Tibial artery (tissue), 4 donors: ENCODE data around the gene KRTAP4-5.
"Not testable (repeated sequence)": the region's sequence is repeated elsewhere in the genome, so short reads cannot be mapped to it uniquely, and the experiment has no call there.

Experiments
- DNase-seq, 2 donors: peaks; one replicate each; pipeline ENCODE4 v3.0.0-alpha.2; 2019
- H3K27ac ChIP-seq, 2 donors: fragments of 200-600 bp; sonication (generic) in 1 of 2; 1 replicate in 1 of 2; 2 replicates in 1 of 2; pipeline ENCODE4 v1.5.1; 2018 to 2019; ENCODE audit warnings: mild to moderate bottlenecking in 1 of 2
- H3K27me3 ChIP-seq, 2 donors: fragments of 200-600 bp; sonication (generic) in 1 of 2; one replicate each; pipeline versions ENCODE4 v1.5.1 to v1.6.0; 2016 to 2019
- H3K36me3 ChIP-seq, 3 donors: fragments of 200-600 bp; sonication (generic) in 2 of 3; one replicate each; pipeline ENCODE4 v1.5.1; 2016 to 2019; ENCODE audit warnings: mild to moderate bottlenecking in 2 of 3
- H3K4me1 ChIP-seq, 4 donors: fragments of 200-600 bp; sonication (generic) in 2 of 4; 1 replicate in 3 of 4; 2 replicates in 1 of 4; pipeline ENCODE4 v1.5.1; 2016 to 2019
- H3K4me3 ChIP-seq, 2 donors: fragments of 200-600 bp; sonication (generic) in 1 of 2; 1 replicate in 1 of 2; 2 replicates in 1 of 2; pipeline ENCODE4 v1.5.1; 2018 to 2019; ENCODE audit warnings: mild to moderate bottlenecking in 2 of 2
- H3K9me3 ChIP-seq, 3 donors: fragments of 200-600 bp; sonication (generic) in 1 of 3; one replicate each; pipeline ENCODE4 v1.5.1; 2016 to 2019
- CTCF ChIP-seq, 2 experiments: fragments of 200-600 bp in 1 of 2; fragments of 450-650 bp in 1 of 2; IDR thresholded peaks; one replicate each; pipeline ENCODE4 v1.5.1; 2017 to 2019; ENCODE audit warnings: antibody characterized with exemption in 2 of 2, mild to moderate bottlenecking in 1 of 2, moderate library complexity in 1 of 2
- intact Hi-C: fragments of 100-400 bp; cut with DNase I; formaldehyde crosslinking; loops from one replicate; pipeline ENCODE4 v1.15.0; 2023; ENCODE audit warnings: low total_unique reads

The KRTAP4-5 gene

GRCh38 chr17:41103896-41104295 is 45.7 kb downstream of the KRTAP4-5 start:
- no peak for TF ChIP-seq CTCF (IDR thresholded peaks at IDR 0.05)
- no peaks in the 10 kb centered on the region for H3K27me3 ChIP-seq
- DNase-seq: no peak
- no peak overlapping the region for H3K4me3 ChIP-seq
- H3K36me3 ChIP-seq: no peaks in the 10 kb centered on the region
- no peak overlapping the region for H3K27ac ChIP-seq
- no peaks in the 10 kb centered on the region for H3K9me3 ChIP-seq
- intact Hi-C loops: no loop called here
- no peaks in the 10 kb centered on the region for H3K4me1 ChIP-seq

GRCh38 chr17:41101586-41102259 is 47.9 kb downstream of the KRTAP4-5 start, which contains the start of gene KRTAP4-16:
Gene KRTAP4-16 (minus strand): TSS chr17:41102209. CDS start chr17:41102209, 0 bp downstream.
- intact Hi-C loops: no loop called here
- no peak for DNase-seq
- H3K27me3 ChIP-seq: no peaks in the 10 kb centered on the region
- no peaks in the 10 kb centered on the region for H3K36me3 ChIP-seq
- no peak within 1 kb of the TSS for H3K27ac ChIP-seq
- no peaks in the 10 kb centered on the region for H3K4me1 ChIP-seq
- H3K9me3 ChIP-seq: no peaks in the 10 kb centered on the region
- H3K4me3 ChIP-seq: no peak within 1 kb of the TSS
- no peak for TF ChIP-seq CTCF (IDR thresholded peaks at IDR 0.05)

GRCh38 chr17:41099682-41100480 is 49.7 kb downstream of the KRTAP4-5 start:
- H3K27me3 ChIP-seq, H3K9me3 ChIP-seq, H3K4me1 ChIP-seq, H3K27ac ChIP-seq, H3K4me3 ChIP-seq, DNase-seq, intact Hi-C loops, H3K36me3 ChIP-seq: not testable (repeated sequence)
